GM12892 (cell line): ENCODE measurements around the gene SLC17A2.

Experiments
- POLR2A ChIP-seq: IDR thresholded peaks from 2 replicates; pipeline ENCODE4 v1.6.1; 2011; ENCODE audit warnings: low read depth, low read length, control low read depth
- POLR2AphosphoS5 ChIP-seq: IDR thresholded peaks from 2 replicates; pipeline ENCODE4 v1.6.1; 2011; ENCODE audit warnings: low read depth, low read length, control low read depth

- TF ChIP-seq POLR2AphosphoS5, result no peak
- TF ChIP-seq POLR2A, result no peak
These were observed 14.4 kb upstream of the SLC17A2 start for GRCh38 chr6:25944688-25945574.
